ENCODE data around the gene APIP.

The APIP gene

GRCh38 chr11:34855021-34855753, 61.0 kb downstream of the APIP start:
- no peak overlapping the region for H3K4me3 ChIP-seq (ENCODE audit: low read length)
- no peak for TF ChIP-seq ZNF274 (IDR thresholded peaks at IDR 0.05; ENCODE audit: low read depth, low read length)

GRCh38 chr11:34851916-34852315, 64.3 kb downstream of the APIP start:
- TF ChIP-seq ZNF274 (IDR thresholded peaks at IDR 0.05; ENCODE audit: low read depth, low read length) = no peak
- H3K4me3 ChIP-seq (ENCODE audit: low read length) = no peak overlapping the region

- no peak overlapping the region for H3K4me3 ChIP-seq (ENCODE audit: low read length)
- no peak for TF ChIP-seq ZNF274 (IDR thresholded peaks at IDR 0.05; ENCODE audit: low read depth, low read length)
Measured at GRCh38 chr11:34850334-34850733, 65.8 kb downstream of the APIP start.

- no peak for TF ChIP-seq ZNF274 (IDR thresholded peaks at IDR 0.05; ENCODE audit: low read depth, low read length)
- H3K4me3 ChIP-seq (ENCODE audit: low read length) = no peak overlapping the region
Measured at GRCh38 chr11:34846467-34846866, 69.7 kb downstream of the APIP start.

DNA sequence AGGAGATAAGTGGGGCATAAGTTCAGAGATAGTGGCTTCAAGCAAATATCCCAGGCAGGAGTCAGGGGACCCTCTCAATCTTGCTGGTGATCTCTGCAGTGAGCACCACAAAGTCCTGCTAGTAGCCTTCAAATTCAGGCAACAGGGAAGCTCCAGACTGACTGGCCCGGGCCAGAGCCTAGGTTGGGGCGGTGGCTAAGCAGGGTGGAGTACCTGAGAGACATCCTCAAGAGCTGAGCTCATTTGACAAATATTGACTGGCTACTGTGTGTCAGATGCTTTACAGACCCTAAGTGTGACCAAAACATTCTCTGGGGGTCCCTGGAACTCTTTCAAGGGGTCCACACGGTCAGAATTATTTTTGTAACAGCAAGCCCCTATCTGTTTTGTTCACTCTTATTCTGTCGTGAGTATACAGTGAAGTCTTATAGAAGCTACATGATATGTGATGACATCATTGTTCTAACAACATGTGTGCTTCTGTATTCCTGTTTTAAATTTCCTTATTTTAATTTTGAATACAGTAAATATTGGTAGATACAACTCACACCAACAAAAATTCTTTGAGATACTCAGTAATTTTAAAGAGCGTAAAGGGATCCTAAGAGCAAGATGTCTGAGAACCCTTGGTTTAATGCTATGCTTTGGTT, 71.6 kb downstream of the APIP start:
- H3K4me3 ChIP-seq (ENCODE audit: low read length) = no peak overlapping the region
- no peak for TF ChIP-seq ZNF274 (IDR thresholded peaks at IDR 0.05; ENCODE audit: low read depth, low read length)

DNA sequence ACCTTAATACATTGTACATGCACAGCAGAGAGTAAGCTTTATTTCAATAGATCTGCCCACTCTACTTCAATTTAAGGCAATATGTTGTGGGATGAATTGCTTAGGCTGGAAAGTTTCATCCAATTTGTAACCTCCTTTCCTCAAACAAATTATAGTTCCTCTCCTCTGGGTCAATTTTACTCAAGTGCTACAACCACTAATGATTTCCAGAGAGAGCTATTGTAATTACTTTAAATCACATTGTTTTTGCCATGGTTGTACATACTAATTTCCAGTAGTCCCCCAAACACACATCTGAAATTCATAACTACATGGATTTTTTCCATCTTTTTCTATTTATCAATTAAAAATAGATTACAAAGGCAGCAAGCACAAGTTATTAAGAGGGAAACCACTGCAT, 72.9 kb downstream of the APIP start:
- no peak overlapping the region for H3K4me3 ChIP-seq (ENCODE audit: low read length)
- TF ChIP-seq ZNF274 (IDR thresholded peaks at IDR 0.05; ENCODE audit: low read depth, low read length) = no peak

DNA sequence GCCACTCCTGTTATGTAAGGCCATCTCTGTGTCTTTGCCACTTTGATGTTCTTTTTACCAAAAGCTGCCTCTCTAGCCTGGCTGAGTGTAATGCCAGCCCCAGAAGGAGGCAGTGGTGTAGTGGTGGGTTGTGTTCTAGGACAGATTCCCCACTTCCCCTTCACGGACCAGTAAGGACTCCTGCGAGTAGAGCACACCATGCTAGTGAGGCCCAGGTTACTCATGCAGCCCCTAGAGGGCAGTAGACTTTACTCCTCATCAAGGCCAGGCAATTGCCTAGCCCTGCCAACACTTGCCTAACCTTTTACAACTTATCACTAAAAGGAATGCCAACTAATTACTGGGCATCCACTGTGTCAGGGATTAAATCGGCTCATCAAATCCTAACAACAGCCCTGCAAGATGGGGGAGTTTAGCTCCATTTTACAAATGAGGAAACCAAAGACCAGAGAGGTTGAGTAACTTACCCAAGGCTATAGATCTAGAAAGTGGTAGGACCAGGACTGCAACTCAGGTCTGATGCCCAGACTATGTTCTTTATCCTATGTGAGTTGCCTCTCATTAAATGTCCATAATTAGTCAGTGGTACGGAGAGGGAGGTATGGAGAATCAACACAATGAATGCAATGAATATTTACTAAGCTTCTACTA, 75.3 kb downstream of the APIP start:
- no peak overlapping the region for H3K4me3 ChIP-seq (ENCODE audit: low read length)
- no peak for TF ChIP-seq ZNF274 (IDR thresholded peaks at IDR 0.05; ENCODE audit: low read depth, low read length)

- TF ChIP-seq ZNF274 (IDR thresholded peaks at IDR 0.05; ENCODE audit: low read depth, low read length) = no peak
- no peak overlapping the region for H3K4me3 ChIP-seq (ENCODE audit: low read length)
Measured at GRCh38 chr11:34839969-34840368, 76.2 kb downstream of the APIP start.

GRCh38 chr11:34836958-34837856, 79.0 kb downstream of the APIP start:
- no peak overlapping the region for H3K4me3 ChIP-seq (ENCODE audit: low read length)
- no peak for TF ChIP-seq ZNF274 (IDR thresholded peaks at IDR 0.05; ENCODE audit: low read depth, low read length)

DNA sequence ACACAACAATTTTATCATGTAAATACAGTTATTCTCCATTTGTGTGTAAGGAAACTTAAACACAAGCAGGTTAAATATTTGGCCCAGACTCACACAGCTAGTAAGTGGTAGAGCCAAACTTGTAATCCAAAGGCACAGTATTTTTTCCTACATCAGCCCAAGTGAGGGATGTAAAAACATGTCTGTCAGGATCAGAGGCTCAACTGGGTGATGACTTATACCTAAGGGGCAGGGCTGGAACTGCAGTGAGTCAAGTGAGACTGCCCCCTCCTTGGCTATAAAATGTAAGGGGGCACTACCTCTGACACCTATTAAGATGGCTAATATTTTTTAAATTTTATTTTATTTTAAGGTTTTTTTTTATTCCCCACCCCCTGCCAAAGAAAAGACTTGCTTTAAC, 82.6 kb downstream of the APIP start:
- TF ChIP-seq ZNF274 (IDR thresholded peaks at IDR 0.05; ENCODE audit: low read depth, low read length) = no peak
- H3K4me3 ChIP-seq (ENCODE audit: low read length) = no peak overlapping the region

Data from GM08714 (cell line).